ENCODE results near the gene OR6K6. TPM values are rescaled to one million over a fixed set of nuclear protein-coding genes. Genes with fewer than 3 reads are reported as not detected.

Gene OR6K6
- total and polyA plus RNA-seq, 2 experiments from 2014 or later: not detected

- H3K9me3 ChIP-seq (ENCODE audit: low read depth): no peaks in the 10 kb centered on the region
- H3K27ac ChIP-seq: no peak overlapping the region
- no peaks in the 10 kb centered on the region for H4K20me1 ChIP-seq (ENCODE audit: insufficient read depth, poor library complexity, severe bottlenecking)
- H3K4me1 ChIP-seq (ENCODE audit: insufficient read depth): no peaks in the 10 kb centered on the region
- H3K4me2 ChIP-seq: peak overlapping the region; percentile 50
- H3K36me3 ChIP-seq (replicated peaks; ENCODE audit: insufficient read depth, low read depth): no peaks in the 10 kb centered on the region
- no peak overlapping the region for H3K4me3 ChIP-seq
- H3K79me2 ChIP-seq: no peaks in the 10 kb centered on the region
- H3K9me2 ChIP-seq (replicated peaks; ENCODE audit: insufficient read depth): no peaks in the 10 kb centered on the region
- H2AFZ ChIP-seq: no peak overlapping the region
- no peaks in the 10 kb centered on the region for H3K27me3 ChIP-seq
- 52% methylated on average over 4 of the region's 4 CpGs for WGBS (ENCODE audit: low lambda C conversion rate, missing lambda C conversion rate)
- TF ChIP-seq EZH2phosphoT487 (IDR thresholded peaks at IDR 0.05; ENCODE audit: low read depth, severe bottlenecking, unreplicated experiment): no peak
- no peak for TF ChIP-seq CTCF (IDR thresholded peaks at IDR 0.05; ENCODE audit: poor library complexity)
- TF ChIP-seq EZH2 (IDR thresholded peaks at IDR 0.05; ENCODE audit: borderline replicate concordance): no peak
- no peak for DNase-seq (ENCODE audit: low spot score)
These were observed 24.1 kb upstream of the OR6K6 start for GRCh38 chr1:158730453-158730852.

GRCh38 chr1:158731707-158732106 lies 22.8 kb upstream of the OR6K6 start:
- H3K9me2 ChIP-seq (replicated peaks; ENCODE audit: insufficient read depth): no peaks in the 10 kb centered on the region
- H3K4me2 ChIP-seq: no peak overlapping the region
- DNase-seq (ENCODE audit: low spot score): no peak
- H3K4me1 ChIP-seq (ENCODE audit: insufficient read depth): no peaks in the 10 kb centered on the region
- H4K20me1 ChIP-seq (ENCODE audit: insufficient read depth, poor library complexity, severe bottlenecking): no peaks in the 10 kb centered on the region
- H2AFZ ChIP-seq: no peak overlapping the region
- no peak overlapping the region for H3K4me3 ChIP-seq
- no peaks in the 10 kb centered on the region for H3K27me3 ChIP-seq
- no peaks in the 10 kb centered on the region for H3K36me3 ChIP-seq (replicated peaks; ENCODE audit: insufficient read depth, low read depth)
- no peaks in the 10 kb centered on the region for H3K79me2 ChIP-seq
- 88% methylated on average over 4 of the region's 4 CpGs for WGBS (ENCODE audit: low lambda C conversion rate, missing lambda C conversion rate)
- H3K9me3 ChIP-seq (ENCODE audit: low read depth): no peaks in the 10 kb centered on the region
- H3K27ac ChIP-seq: no peak overlapping the region
- TF ChIP-seq EZH2 (IDR thresholded peaks at IDR 0.05; ENCODE audit: borderline replicate concordance) (no peak), EZH2phosphoT487 (IDR thresholded peaks at IDR 0.05; ENCODE audit: low read depth, severe bottlenecking, unreplicated experiment) (no peak), CTCF (IDR thresholded peaks at IDR 0.05; ENCODE audit: poor library complexity) (no peak)

GRCh38 chr1:158732524-158732923 lies 22.0 kb upstream of the OR6K6 start:
- H3K9me2 ChIP-seq (replicated peaks; ENCODE audit: insufficient read depth): no peaks in the 10 kb centered on the region
- no peaks in the 10 kb centered on the region for H3K9me3 ChIP-seq (ENCODE audit: low read depth)
- no peak overlapping the region for H2AFZ ChIP-seq
- H3K4me1 ChIP-seq (ENCODE audit: insufficient read depth): no peaks in the 10 kb centered on the region
- no peaks in the 10 kb centered on the region for H3K36me3 ChIP-seq (replicated peaks; ENCODE audit: insufficient read depth, low read depth)
- DNase-seq (ENCODE audit: low spot score): no peak
- no peak overlapping the region for H3K27ac ChIP-seq
- WGBS (ENCODE audit: low lambda C conversion rate, missing lambda C conversion rate): 63% methylated on average over 2 of the region's 2 CpGs
- no peaks in the 10 kb centered on the region for H3K27me3 ChIP-seq
- TF ChIP-seq EZH2phosphoT487 (IDR thresholded peaks at IDR 0.05; ENCODE audit: low read depth, severe bottlenecking, unreplicated experiment): no peak
- TF ChIP-seq EZH2 (IDR thresholded peaks at IDR 0.05; ENCODE audit: borderline replicate concordance): no peak
- no peak for TF ChIP-seq CTCF (IDR thresholded peaks at IDR 0.05; ENCODE audit: poor library complexity)
- H3K79me2 ChIP-seq: no peaks in the 10 kb centered on the region
- no peak overlapping the region for H3K4me3 ChIP-seq
- no peak overlapping the region for H3K4me2 ChIP-seq
- no peaks in the 10 kb centered on the region for H4K20me1 ChIP-seq (ENCODE audit: insufficient read depth, poor library complexity, severe bottlenecking)

- H3K4me2 ChIP-seq: no peak overlapping the region
- no peak for DNase-seq (ENCODE audit: low spot score)
- H3K9me3 ChIP-seq (ENCODE audit: low read depth): no peaks in the 10 kb centered on the region
- no peaks in the 10 kb centered on the region for H3K36me3 ChIP-seq (replicated peaks; ENCODE audit: insufficient read depth, low read depth)
- H3K4me1 ChIP-seq (ENCODE audit: insufficient read depth): no peaks in the 10 kb centered on the region
- H3K79me2 ChIP-seq: no peaks in the 10 kb centered on the region
- H4K20me1 ChIP-seq (ENCODE audit: insufficient read depth, poor library complexity, severe bottlenecking): no peaks in the 10 kb centered on the region
- H3K4me3 ChIP-seq: no peak overlapping the region
- no peaks in the 10 kb centered on the region for H3K9me2 ChIP-seq (replicated peaks; ENCODE audit: insufficient read depth)
- TF ChIP-seq EZH2 (IDR thresholded peaks at IDR 0.05; ENCODE audit: borderline replicate concordance) (no peak), CTCF (IDR thresholded peaks at IDR 0.05; ENCODE audit: poor library complexity) (no peak), EZH2phosphoT487 (IDR thresholded peaks at IDR 0.05; ENCODE audit: low read depth, severe bottlenecking, unreplicated experiment) (no peak)
- H3K27ac ChIP-seq: no peak overlapping the region
- H3K27me3 ChIP-seq: no peaks in the 10 kb centered on the region
- H2AFZ ChIP-seq: no peak overlapping the region
These were observed 18.7 kb upstream of the OR6K6 start for GRCh38 chr1:158735848-158736247.

All from hepatocyte (in vitro differentiated cells).